ENCODE results near the gene EBF3.
"Not testable (repeated sequence)": the region's sequence is repeated elsewhere in the genome, so short reads cannot be mapped to it uniquely, and the experiment has no call there.

Gene EBF3

DNA sequence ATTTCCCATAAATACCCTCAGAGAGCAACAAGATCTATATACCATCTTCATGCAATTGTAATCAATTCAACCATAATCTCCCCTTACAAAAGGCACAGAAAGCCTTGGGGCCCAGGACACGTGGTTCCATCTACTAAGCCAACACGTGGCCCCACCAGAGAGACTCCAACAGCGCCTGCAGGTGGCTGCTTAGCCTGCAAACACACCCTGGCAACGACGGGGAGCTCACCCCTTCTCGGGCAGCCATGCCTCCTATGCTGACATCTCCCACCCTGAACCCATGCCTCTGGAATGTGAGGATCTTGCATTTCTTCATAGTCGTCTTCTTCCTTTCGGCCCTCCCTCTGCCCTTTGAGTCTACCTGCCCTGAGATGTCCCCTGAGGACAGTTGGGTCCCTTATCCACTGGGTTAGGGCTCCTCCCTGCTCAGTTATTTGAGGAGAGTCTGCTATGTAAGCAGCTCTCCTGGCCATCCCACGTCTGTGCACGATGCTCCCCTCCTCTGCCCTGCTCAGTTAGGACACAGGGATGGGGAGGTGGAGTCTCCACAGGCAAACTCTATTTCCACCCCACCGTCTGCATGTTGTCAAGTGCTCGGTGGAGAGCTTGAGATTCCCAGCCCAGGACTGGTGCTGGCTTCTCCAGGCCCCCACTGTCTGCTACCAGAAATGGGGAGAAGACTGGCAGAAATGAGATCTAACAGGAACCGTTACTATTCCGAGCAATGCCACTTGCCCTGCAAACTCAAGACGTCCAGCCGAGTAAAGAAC, 36.5 kb downstream of the EBF3 start:
- DNase-seq = no peak

- DNase-seq = no peak
These were observed 37.7 kb downstream of the EBF3 start for GRCh38 chr10:129926066-129927055.

DNA sequence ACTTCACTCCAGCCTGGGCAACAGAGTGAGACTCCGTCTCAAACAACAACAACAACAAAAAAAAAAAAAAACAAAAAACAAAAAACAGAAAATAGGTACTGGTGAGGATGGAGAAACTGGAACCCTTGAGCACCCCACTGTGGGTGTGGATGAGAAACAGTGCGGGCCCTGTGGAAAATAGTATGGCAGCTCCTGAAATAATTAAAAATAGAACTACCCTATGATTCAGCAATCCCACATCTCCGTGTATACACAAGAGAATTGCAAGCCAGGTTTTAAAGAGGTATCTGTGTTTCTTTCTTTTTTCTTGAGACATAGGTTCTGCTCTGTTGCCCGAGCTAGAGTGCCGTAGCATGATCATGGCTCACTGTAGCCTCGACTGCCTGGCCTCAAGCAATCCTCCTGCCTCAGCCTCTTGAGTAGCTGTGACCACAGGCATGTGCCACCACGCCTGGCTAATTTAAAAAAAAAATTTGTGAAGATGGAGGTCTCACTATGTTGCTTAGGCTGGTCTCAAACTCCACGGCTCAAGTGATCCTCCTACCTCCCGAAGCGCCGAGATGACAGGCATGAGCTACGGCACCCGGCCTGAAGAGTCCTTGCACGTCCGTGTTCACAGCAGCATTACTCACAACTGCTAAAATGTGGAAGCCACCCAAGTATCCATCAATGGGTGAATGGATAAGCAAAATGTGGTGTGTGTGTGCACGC, 39.5 kb downstream of the EBF3 start:
- no peak for DNase-seq

DNA sequence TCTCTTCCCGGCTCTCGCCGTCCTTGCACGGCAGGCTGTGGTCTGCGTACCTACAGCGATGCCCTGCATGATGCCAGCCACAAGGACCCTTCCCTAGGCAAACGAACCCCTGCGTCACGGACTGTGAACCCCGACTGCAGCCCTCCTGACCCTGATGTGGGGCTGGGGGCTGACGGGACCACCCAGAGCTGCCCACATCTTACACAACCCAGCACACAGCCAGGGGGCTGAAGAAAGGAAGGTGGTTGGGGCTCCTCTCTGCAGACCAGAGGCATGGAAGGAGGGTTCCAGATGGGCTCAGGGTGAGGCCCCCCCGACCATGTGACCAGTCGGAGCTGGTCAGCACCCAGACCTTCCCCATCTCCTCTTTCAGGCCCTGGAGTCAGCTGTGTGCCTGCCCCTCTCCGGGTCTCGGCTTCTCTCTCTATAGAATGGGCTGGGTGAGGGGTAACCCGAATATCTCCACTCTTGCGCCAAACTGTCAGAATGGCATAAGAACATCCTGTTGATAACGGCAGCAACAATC, 41.4 kb downstream of the EBF3 start:
- DNase-seq = no peak

DNA sequence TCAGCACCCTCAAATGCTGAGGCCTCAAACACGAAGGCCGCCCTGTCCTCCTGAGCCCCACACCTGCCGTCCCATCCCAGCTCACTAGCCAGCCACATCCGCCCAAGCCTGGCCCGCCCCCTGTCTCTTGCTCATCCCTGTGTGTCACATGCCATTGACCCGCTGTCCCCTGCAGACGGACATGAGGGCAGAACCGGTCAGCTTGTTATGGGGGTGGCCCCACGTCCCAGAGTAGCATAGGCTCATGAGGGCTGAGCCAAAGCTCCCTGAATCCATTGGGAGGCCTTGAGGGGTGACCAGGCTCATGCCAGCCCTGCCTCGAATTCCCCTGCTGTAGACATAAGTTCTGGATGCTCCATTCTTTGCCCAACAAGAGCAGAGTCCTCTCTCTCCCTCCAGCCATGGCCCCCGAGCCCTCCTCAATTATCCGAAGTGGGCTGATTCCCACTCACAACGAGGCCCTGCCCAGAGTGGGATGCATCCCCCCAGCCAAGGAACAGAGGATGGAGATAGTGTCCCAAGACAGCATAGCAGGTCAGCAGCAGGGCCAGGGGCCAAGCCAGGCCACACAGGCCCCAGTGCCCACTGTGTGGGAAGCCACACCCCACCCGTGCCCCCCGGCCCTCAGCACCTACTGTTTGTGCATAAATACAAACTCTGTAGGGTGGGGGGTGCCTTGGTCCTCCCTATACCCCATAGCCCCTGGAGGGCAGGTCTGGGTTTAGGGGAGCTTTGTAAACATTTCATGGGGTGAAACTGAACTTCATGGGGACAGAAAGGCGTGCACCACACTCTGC, 42.1 kb downstream of the EBF3 start:
- DNase-seq = no peak

GRCh38 chr10:129921065-129921670, 42.9 kb downstream of the EBF3 start:
- no peak for DNase-seq

DNA sequence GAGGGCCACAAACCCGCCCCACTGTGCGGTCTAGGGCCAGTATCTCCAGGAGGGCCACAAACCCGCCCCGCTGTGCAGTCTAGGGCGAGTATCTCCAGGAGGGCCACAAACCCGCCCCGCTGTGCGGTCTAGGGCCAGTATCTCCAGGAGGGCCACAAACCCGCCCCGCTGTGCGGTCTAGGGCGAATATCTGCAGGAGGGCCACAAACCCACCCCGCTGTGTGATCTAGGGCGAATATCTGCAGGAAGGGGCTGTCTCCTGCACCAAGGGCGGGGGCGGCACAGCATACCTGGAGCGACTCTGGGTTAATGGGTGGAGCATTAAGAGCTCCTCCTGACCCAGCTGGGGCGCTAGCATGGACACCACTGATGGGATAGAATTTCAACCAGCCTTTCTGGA, 43.9 kb downstream of the EBF3 start:
- DNase-seq = not testable (repeated sequence)

DNA sequence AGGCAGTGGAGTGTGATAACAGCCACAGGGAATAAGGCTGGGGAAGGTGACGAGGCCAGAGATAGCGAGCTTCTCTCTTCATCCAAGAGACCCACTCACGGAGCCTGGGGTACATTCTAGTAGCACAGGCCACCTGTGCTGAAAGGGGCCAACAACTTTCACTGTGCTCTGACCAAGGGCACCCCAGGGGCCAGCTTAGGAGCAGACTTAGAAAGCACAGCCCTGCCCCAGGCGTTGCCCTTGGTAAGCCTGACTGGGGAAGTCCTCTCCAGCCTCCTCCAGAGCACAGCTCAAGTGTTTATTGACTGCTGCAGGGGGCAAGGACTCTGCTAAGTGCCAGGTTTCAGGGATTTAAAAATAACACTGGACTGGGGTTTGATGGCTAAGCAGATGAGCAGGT, 44.7 kb downstream of the EBF3 start:
- no peak for DNase-seq

DNA sequence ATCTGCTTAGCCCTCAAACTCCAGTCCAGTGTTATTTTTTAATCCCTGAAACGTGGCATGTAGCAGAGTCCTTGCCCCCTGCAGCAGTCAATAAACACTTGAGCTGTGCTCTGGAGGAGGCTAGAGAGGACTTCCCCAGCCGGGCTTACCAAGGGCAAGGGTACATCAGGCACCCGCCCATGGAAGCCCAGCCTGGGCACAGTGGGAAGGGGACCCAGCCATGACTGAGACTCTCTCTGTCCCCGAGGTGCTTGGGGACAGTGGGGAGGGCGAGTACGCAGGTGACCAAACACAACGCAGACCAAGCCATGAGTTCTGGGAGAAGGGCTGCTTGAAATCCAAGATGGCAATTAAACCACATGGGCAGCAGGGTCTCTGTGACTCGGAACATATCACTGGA, 45.2 kb downstream of the EBF3 start:
- no peak for DNase-seq

DNA sequence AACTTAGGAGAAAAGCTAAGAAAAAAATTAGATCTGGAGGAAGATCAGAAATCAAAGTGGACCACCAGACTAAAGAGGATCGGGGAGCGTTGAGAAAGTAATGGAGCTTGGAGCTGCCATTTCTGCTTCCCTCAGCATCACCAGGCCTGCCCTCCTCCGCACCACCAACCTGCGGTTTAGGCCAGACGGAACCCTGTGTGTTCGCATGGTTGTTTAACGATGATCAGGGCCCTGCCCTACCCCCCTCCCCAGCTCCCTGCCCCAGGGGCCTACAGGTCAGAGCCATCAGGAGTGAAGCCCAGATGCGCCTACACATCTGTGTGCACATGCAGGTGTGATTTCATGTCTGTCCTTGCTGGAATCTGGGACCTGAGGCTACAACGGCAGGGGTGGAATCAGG, 45.7 kb downstream of the EBF3 start:
- no peak for DNase-seq

DNA sequence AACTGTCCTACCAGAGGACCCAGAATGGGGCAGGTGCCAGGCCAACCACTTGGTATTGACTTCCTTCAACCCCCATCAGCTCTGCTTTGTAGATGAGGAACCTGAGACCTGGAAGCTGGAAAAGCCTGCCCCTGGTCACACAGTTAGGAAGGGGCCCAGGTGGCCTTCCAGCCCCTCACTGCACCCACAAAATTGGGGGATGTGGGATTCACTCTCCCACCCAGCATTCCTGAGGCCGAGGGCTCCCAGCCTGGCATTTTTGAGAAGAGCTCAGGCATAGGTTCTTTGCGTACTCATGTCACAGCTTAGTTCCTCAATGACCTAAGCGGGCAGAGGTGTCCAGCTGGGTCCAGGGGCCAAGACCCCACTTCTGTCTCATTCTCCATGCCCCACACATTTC, 46.1 kb downstream of the EBF3 start:
- DNase-seq = no peak

- DNase-seq = no peak
These were observed 47.5 kb downstream of the EBF3 start for GRCh38 chr10:129916506-129916995.

DNA sequence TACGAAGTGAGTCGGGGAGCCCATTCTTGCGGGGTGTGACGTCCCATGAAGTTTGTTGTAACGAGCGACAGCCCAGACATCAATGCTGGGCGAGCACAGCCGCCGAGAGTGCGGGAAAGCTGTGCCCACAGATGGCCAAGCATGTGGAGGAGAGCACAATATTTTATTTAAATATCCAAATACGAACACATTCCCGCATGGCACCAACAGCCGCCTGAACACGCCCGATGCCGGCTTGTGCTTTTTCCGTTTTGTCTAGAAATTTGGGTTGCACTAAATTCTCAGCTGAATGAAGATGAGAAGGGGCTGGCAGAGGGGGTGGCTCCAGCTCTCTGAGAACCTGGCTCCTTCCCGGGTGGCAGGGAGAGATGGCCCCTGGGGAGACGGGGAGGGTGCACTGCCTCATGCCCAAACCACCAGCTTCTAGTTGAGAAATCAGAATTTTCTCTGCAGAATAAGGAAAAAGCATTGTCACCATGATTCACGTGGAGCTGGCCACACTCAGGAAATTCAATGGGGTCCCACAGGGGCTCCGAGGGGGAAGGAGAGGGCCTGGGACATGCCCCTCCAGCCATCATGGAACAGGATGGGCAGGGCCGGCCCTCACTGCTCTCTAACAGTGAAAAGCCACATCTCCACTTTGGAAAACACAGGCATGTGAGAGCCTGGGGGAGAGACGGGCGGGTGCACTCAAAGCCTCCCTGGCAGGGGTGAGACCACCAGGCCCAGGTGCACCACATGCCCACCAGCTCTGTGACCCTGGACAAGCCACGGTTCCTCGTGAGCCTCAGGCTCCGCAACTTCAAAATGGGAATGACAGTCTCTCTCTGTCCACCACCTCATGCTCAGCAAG, 48.3 kb downstream of the EBF3 start:
- DNase-seq = no peak

DNA sequence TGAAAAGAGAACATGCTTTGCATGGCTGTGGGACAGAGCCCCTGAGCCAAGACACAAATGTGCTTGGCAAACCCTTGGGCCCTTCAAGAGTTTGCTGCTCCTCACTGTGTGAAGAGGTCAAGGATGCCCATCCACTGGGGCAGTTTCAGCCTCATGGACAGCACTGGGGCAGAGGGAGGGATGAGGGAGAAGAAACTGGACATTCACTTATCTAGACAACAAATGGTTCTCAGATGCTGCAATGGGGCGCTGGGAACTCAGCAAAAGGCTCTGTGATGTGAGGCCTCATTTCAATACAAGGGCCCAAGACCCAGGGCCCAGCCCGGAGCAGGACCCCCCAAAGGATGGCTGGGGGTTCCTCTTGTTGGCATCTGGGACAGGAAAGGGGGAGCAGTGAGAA, 49.1 kb downstream of the EBF3 start:
- DNase-seq = no peak

- no peak for DNase-seq
These were observed 49.8 kb downstream of the EBF3 start for GRCh38 chr10:129914153-129914855.

- no peak for DNase-seq
These were observed 50.9 kb downstream of the EBF3 start for GRCh38 chr10:129912986-129913695.

GRCh38 chr10:129912166-129912917, 51.7 kb downstream of the EBF3 start:
- DNase-seq = peak; percentile 64

All from fibroblast of skin of abdomen (primary cell).